HepG2 (cell line): ENCODE measurements around the gene TMEM87B. TPM values are rescaled to one million over a fixed set of nuclear protein-coding genes. Genes with fewer than 3 reads are reported as not detected.
A peak's percentile ranks its signal among the peaks of the same experiment; 100 is the strongest.
"Not testable (repeated sequence)": the region's sequence is repeated elsewhere in the genome, so short reads cannot be mapped to it uniquely, and the experiment has no call there.

ENCODE experiments used
- ATAC-seq: fragments of 200-7000 bp; cut with Tn5 transposase; 3 replicates; pipeline ENCODE4 v1.9.1; 2020; ENCODE audit warnings: mild to moderate bottlenecking, moderate library complexity
- BruUV-seq: library from RNA; stranded (reverse); fragments of 400-500 nt; replicated peaks from 2 replicates; lab custom pipeline; 2021; lab: Mats Ljungman, UMichigan
- CTCF ChIA-PET: fragments of 300-600 bp; formaldehyde crosslinking; extraction: SDS; loops from one replicate; lab custom pipeline; 2021; ENCODE audit warnings: low total read pairs, inconsistent platforms, low intra/inter-chr PET ratio; lab: Yijun Ruan, JAX
- POLR2A ChIA-PET: fragments of 350-600 bp; sonication (Branson Sonifier 250); formaldehyde crosslinking; loops from one replicate; lab custom pipeline; 2020; ENCODE audit warnings: antibody characterized with exemption, inconsistent platforms; lab: Yijun Ruan, JAX
- DNase-seq: peaks from one replicate; pipeline ENCODE4 v3.0.0-alpha.2; 2015; ENCODE audit warnings: low spot score
- FAIRE-seq: peaks from 3 replicates; lab custom pipeline; 2011; peaks lifted over from hg19 to GRCh38; lab: Jason Lieb, UNC
- H2AFZ ChIP-seq: one replicate; pipeline ENCODE4 v1.6.1; 2011; ENCODE audit warnings: low read length, inconsistent platforms
- H3K27ac ChIP-seq: fragments of 300-600 bp; 3 replicates; pipeline ENCODE4 v1.8.0; 2011; ENCODE audit warnings: mixed run types, mild to moderate bottlenecking, mixed read lengths, low read length, inconsistent platforms; ENCODE audit not compliant: insufficient read depth; ENCODE audit errors: extremely low read length
- H3K27me3 ChIP-seq, 2 experiments: fragments of 200-600 bp in 1 of 2; 2 replicates in 1 of 2; 3 replicates in 1 of 2; pipeline versions ENCODE4 v1.6.0 to v1.8.0; 2011; ENCODE audit warnings: low read length in 2 of 2, mild to moderate bottlenecking in 2 of 2, moderate library complexity in 2 of 2, inconsistent platforms in 1 of 2; ENCODE audit not compliant: insufficient read depth in 2 of 2, control insufficient read depth in 1 of 2
- H3K36me3 ChIP-seq, 2 experiments: fragments of 200-600 bp in 1 of 2; replicated peaks in 1 of 2; 2 replicates in 1 of 2; 3 replicates in 1 of 2; pipeline versions ENCODE4 v1.5.1 to v1.8.0; 2011; ENCODE audit warnings: low read length in 2 of 2, inconsistent platforms in 1 of 2; ENCODE audit not compliant: insufficient read depth in 2 of 2, control insufficient read depth in 1 of 2
- H3K4me1 ChIP-seq: 2 replicates; pipeline ENCODE4 v1.5.1; 2012; ENCODE audit warnings: low read length, inconsistent platforms; ENCODE audit not compliant: insufficient read depth
- H3K4me2 ChIP-seq: 2 replicates; pipeline ENCODE4 v1.6.0; 2011; ENCODE audit warnings: low read depth, low read length, inconsistent platforms
- H3K4me3 ChIP-seq, 3 experiments: fragments of 200-600 bp in 1 of 3; sonication (generic), shearing (Covaris generic) in 1 of 3; replicated peaks in 1 of 3; 2 replicates each; pipeline ENCODE4 v1.5.1; 2011 to 2016; ENCODE audit warnings: low read length in 3 of 3, inconsistent platforms in 2 of 3, low read depth in 2 of 3, mild to moderate bottlenecking in 2 of 3, control low read depth in 1 of 3, mixed read lengths in 1 of 3; ENCODE audit not compliant: insufficient read depth in 1 of 3
- H3K79me2 ChIP-seq: one replicate; pipeline ENCODE4 v1.6.1; 2011; ENCODE audit warnings: low read length, inconsistent platforms; ENCODE audit not compliant: insufficient read depth
- H3K9ac ChIP-seq: 2 replicates; pipeline ENCODE4 v1.6.0; 2011; ENCODE audit warnings: mild to moderate bottlenecking, low read depth, low read length, inconsistent platforms; ENCODE audit not compliant: insufficient read depth
- H3K9me3 ChIP-seq: 2 replicates; pipeline ENCODE4 v1.5.1; 2012; ENCODE audit warnings: mild to moderate bottlenecking, low read length
- H4K20me1 ChIP-seq: 2 replicates; pipeline ENCODE4 v1.6.0; 2011; ENCODE audit warnings: inconsistent platforms, mild to moderate bottlenecking, low read length, moderate library complexity; ENCODE audit not compliant: insufficient read depth
- CHCHD3 ChIP-seq: sonication (generic); formaldehyde crosslinking; IDR thresholded peaks from 2 replicates; pipeline ENCODE4 v1.8.0; 2022; ENCODE audit warnings: mild to moderate bottlenecking, missing genetic modification reagents, moderate library complexity
- SALL2 ChIP-seq: sonication (generic); formaldehyde crosslinking; IDR thresholded peaks from 2 replicates; pipeline ENCODE4 v1.8.1; 2023; ENCODE audit warnings: mild to moderate bottlenecking, missing genetic modification reagents, inconsistent platforms
- ZFX ChIP-seq: sonication (generic); formaldehyde crosslinking; IDR thresholded peaks from 2 replicates; pipeline ENCODE4 v1.4.0; 2020; ENCODE audit warnings: mild to moderate bottlenecking, low read depth, missing genetic modification reagents, moderate library complexity
- ZMYM4 ChIP-seq: sonication (generic); formaldehyde crosslinking; IDR thresholded peaks from 2 replicates; pipeline ENCODE4 v1.8.1; 2023; ENCODE audit warnings: mild to moderate bottlenecking, missing genetic modification reagents
- ZNF296 ChIP-seq: sonication (generic); formaldehyde crosslinking; conservative IDR thresholded peaks from 2 replicates; pipeline ENCODE4 v1.5.0; 2020; ENCODE audit warnings: mild to moderate bottlenecking, missing genetic modification reagents
- WGBS: methylation state at CpG from one replicate; pipeline ENCODE4 v1.1.6; 2017; ENCODE audit warnings: low lambda C conversion rate; 5-methylcytosine and 5-hydroxymethylcytosine counted together
- in situ Hi-C: cut with HindIII; loops from 2 replicates; pipeline ENCODE4 v1.10.0; 2017; ENCODE audit warnings: low pct_unique_long_range_greater_than_20kb; ENCODE audit not compliant: extremely low pct_ligation_motif_present
- intact Hi-C: fragments of 100-400 bp; cut with micrococcal nuclease; formaldehyde crosslinking; loops from one replicate; pipeline ENCODE4 v1.10.0; 2022; ENCODE audit not compliant: unreplicated experiment
- polyA plus RNA-seq, 8 experiments: library from polyadenylated mRNA; depleted of rRNA in 3 of 8; stranded (reverse) in 7 of 8; unstranded in 1 of 8; fragments of >200 nt; fragmentation: Illumina TruSeq in 4 of 8; extraction: Trizol in 4 of 8; gene quantifications; 2 replicates each; pipeline versions ENCODE4 v1.2.1 to v1.2.3, GENCODE V29; 2011 to 2016; ENCODE audit warnings: low read depth in 4 of 8, missing spikeins in 1 of 8, mixed read lengths in 1 of 8; ENCODE audit not compliant: insufficient read depth in 1 of 8
- total RNA-seq, 5 experiments: library from RNA; depleted of rRNA; stranded (reverse); fragments of >200 nt; fragmentation: Illumina TruSeq; extraction: Trizol; gene quantifications; 2 replicates each; pipeline ENCODE4 v1.2.3, GENCODE V29; 2016; ENCODE audit warnings: low read depth in 1 of 5
- TF ChIP-seq, protein P1 (sequence below), 2 experiments: sonication (generic) in 1 of 2; formaldehyde crosslinking in 1 of 2; IDR thresholded peaks; 2 replicates each; pipeline versions ENCODE4 v1.6.1 to v1.9.0; 2014 to 2022; ENCODE audit warnings: antibody characterized with exemption in 1 of 2, borderline replicate concordance in 1 of 2, inconsistent platforms in 1 of 2, low read depth in 1 of 2, missing genetic modification reagents in 1 of 2
- TF ChIP-seq, protein P2 (sequence below): sonication (generic); formaldehyde crosslinking; IDR thresholded peaks from 2 replicates; pipeline ENCODE4 v1.5.0; 2020; ENCODE audit warnings: mild to moderate bottlenecking, missing genetic modification reagents, borderline replicate concordance

TMEM87B gene
- total and polyA plus RNA-seq, 2 of the 13 experiments (the other 11 are each of a cell fraction or from before 2014, with no cell fraction given) = 15.1 to 16.2 TPM

DNA sequence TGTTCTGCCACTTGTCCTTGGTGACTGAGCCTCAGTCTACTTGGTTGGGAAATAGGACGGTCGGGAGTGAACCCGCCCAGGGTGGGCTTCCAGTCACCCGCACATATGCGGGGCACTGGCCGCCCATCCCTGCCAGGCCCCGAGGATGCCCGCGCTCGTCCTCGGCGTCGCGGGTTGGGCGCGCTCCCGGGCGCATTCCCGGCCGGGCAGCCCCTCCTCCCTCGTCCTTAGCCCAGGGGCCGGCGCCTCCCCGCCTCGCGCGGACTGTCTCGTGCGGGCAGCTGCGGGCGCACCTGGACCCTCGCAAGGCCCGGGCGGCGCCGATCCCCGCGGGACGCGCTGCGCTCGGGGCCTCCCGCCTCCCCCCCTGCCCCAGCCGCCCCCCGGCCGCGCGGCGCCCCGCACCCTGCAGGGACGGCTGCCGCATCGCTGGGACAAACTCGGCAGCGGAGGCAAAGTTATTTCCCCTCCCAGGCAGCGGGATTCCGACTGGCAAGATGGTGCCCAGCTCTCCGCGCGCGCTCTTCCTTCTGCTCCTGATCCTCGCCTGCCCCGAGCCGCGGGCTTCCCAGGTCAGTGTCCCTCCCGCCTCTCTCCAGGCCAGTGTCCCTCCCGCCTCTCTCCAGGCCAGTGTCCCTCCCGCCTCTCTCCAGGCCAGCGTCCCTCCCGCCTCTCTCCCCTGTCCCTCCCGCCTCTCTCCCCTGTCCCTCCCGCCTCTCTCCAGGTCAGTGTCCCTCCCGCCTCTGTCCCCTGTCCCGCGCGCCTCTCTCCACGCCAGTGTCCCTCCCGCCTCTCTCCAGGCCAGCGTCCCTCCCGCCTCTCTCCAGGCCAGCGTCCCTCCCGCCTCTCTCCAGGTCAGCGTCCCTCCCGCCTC, 83.3 kb downstream of the TMEM87B start, which contains the start of gene FBLN7 (continued):
- TF ChIP-seq, protein P1, sequence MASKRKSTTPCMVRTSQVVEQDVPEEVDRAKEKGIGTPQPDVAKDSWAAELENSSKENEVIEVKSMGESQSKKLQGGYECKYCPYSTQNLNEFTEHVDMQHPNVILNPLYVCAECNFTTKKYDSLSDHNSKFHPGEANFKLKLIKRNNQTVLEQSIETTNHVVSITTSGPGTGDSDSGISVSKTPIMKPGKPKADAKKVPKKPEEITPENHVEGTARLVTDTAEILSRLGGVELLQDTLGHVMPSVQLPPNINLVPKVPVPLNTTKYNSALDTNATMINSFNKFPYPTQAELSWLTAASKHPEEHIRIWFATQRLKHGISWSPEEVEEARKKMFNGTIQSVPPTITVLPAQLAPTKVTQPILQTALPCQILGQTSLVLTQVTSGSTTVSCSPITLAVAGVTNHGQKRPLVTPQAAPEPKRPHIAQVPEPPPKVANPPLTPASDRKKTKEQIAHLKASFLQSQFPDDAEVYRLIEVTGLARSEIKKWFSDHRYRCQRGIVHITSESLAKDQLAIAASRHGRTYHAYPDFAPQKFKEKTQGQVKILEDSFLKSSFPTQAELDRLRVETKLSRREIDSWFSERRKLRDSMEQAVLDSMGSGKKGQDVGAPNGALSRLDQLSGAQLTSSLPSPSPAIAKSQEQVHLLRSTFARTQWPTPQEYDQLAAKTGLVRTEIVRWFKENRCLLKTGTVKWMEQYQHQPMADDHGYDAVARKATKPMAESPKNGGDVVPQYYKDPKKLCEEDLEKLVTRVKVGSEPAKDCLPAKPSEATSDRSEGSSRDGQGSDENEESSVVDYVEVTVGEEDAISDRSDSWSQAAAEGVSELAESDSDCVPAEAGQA (IDR thresholded peaks at IDR 0.05; ENCODE audit: low read depth) = no peak
- TF ChIP-seq, protein P1 (CRISPR knock-in tag; IDR thresholded peaks at IDR 0.05; ENCODE audit: borderline replicate concordance) = no peak
- TF ChIP-seq CHCHD3 (CRISPR knock-in tag) = no peak

DNA sequence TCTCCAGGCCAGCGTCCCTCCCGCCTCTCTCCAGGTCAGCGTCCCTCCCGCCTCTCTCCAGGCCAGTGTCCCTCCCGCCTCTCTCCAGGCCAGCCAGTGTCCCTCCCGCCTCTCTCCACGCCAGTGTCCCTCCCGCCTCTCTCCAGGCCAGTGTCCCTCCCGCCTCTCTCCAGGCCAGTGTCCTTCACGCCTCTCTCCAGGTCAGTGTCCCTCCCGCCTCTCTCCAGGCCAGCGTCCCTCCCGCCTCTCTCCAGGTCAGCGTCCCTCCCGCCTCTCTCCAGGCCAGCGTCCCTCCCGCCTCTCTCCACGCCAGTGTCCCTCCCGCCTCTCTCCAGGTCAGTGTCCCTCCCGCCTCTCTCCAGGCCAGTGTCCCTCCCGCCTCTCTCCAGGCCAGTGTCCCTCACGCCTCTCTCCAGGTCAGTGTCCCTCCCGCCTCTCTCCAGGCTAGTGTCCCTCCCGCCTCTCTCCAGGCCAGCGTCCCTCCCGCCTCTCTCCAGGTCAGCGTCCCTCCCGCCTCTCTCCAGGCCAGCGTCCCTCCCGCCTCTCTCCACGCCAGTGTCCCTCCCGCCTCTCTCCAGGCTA, 84.1 kb downstream of the TMEM87B start:
- in situ Hi-C loops, POLR2A ChIA-PET, FAIRE-seq, H2AFZ ChIP-seq, H3K9me3 ChIP-seq, CTCF ChIA-PET, H3K27me3 ChIP-seq, H3K79me2 ChIP-seq, H4K20me1 ChIP-seq, H3K36me3 ChIP-seq, BruUV-seq, DNase-seq, ATAC-seq: not testable (repeated sequence)
- intact Hi-C loops = loop anchor here (5.0 kb wide), 1 partner anchor 113 kb away; no protein-coding TSS in a partner anchor
- H3K9ac ChIP-seq = peak overlapping the region; percentile 67; the same call in 1 of the 2 replicates
- H3K27ac ChIP-seq = peak overlapping the region; percentile 54
- peaks cover 28% of the 10 kb centered on the region for H3K4me1 ChIP-seq
- WGBS = 10% methylated on average over 24 of the region's 32 CpGs
- peak overlapping the region in 2 of 3 experiments; percentile 63 to 83; a peak in 3 of 6 replicates for H3K4me3 ChIP-seq
- H3K4me2 ChIP-seq = peak overlapping the region; percentile 95
- peak; percentile 40; the same call in 1 of the 2 replicates for TF ChIP-seq ZMYM4 (CRISPR knock-in tag)
- peak; percentile 55; the same call in 1 of the 2 replicates for TF ChIP-seq ZNF296 (CRISPR knock-in tag)
- peak; percentile 35 for TF ChIP-seq ZFX (CRISPR knock-in tag)
- TF ChIP-seq, protein P2, sequence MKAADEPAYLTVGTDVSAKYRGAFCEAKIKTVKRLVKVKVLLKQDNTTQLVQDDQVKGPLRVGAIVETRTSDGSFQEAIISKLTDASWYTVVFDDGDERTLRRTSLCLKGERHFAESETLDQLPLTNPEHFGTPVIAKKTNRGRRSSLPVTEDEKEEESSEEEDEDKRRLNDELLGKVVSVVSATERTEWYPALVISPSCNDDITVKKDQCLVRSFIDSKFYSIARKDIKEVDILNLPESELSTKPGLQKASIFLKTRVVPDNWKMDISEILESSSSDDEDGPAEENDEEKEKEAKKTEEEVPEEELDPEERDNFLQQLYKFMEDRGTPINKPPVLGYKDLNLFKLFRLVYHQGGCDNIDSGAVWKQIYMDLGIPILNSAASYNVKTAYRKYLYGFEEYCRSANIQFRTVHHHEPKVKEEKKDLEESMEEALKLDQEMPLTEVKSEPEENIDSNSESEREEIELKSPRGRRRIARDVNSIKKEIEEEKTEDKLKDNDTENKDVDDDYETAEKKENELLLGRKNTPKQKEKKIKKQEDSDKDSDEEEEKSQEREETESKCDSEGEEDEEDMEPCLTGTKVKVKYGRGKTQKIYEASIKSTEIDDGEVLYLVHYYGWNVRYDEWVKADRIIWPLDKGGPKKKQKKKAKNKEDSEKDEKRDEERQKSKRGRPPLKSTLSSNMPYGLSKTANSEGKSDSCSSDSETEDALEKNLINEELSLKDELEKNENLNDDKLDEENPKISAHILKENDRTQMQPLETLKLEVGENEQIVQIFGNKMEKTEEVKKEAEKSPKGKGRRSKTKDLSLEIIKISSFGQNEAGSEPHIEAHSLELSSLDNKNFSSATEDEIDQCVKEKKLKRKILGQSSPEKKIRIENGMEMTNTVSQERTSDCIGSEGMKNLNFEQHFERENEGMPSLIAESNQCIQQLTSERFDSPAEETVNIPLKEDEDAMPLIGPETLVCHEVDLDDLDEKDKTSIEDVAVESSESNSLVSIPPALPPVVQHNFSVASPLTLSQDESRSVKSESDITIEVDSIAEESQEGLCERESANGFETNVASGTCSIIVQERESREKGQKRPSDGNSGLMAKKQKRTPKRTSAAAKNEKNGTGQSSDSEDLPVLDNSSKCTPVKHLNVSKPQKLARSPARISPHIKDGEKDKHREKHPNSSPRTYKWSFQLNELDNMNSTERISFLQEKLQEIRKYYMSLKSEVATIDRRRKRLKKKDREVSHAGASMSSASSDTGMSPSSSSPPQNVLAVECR (CRISPR knock-in tag) = peak; percentile 8; the same call in 1 of the 2 replicates
- TF ChIP-seq SALL2 = peak; percentile 6; the same call in 1 of the 2 replicates
